Right lobe of liver (tissue), 4 donors: ENCODE results near the gene VPS13A.

Experiments
- CTCF ChIP-seq, 4 donors: fragments of 200-600 bp in 3 of 4; fragments of 450-650 bp in 1 of 4; IDR thresholded peaks; one replicate each; pipeline versions ENCODE4 v1.5.1 to v1.8.0; 2016 to 2022; ENCODE audit warnings: antibody characterized with exemption in 4 of 4, mild to moderate bottlenecking in 2 of 4
- POLR2A ChIP-seq: fragments of 450-650 bp; IDR thresholded peaks from one replicate; pipeline ENCODE4 v1.6.1; 2017; ENCODE audit warnings: antibody characterized with exemption, mild to moderate bottlenecking
- donor health status: DM: no; HTN: no; CAD: no.
- donor health status: DM: no; HTN: no; CAD: no.
- donor health status: DM: no; HTN: yes; CAD: no.

- TF ChIP-seq CTCF (IDR thresholded peaks at IDR 0.05) (no peak), POLR2A (no peak)
Measured at GRCh38 chr9:77447646-77448045, 270.3 kb downstream of the VPS13A start.
